HCT116 (cell line): ENCODE measurements around the gene CNN1.

ENCODE experiments used
- CEBPB ChIP-seq: IDR thresholded peaks from 2 replicates; pipeline ENCODE4 v1.6.1; 2012; ENCODE audit warnings: low read depth
- CTCF ChIP-seq, 3 experiments: fragments of 200-600 bp in 1 of 3; sonication (generic) in 1 of 3; IDR thresholded peaks in 2 of 3; conservative IDR thresholded peaks in 1 of 3; 2 replicates each; pipeline ENCODE4 v1.5.1; 2012 to 2017; ENCODE audit warnings: low read depth in 2 of 3, low read length in 2 of 3, antibody characterized with exemption in 1 of 3, borderline replicate concordance in 1 of 3, control low read depth in 1 of 3, mild to moderate bottlenecking in 1 of 3, mixed read lengths in 1 of 3, mixed run types in 1 of 3, moderate library complexity in 1 of 3; ENCODE audit not compliant: insufficient read depth in 1 of 3
- POLR2A ChIP-seq: IDR thresholded peaks from 2 replicates; pipeline ENCODE4 v1.7.0; 2011; ENCODE audit warnings: borderline replicate concordance; ENCODE audit not compliant: insufficient read depth, insufficient read length; ENCODE audit errors: extremely low read depth
- RAD21 ChIP-seq: IDR thresholded peaks from 2 replicates; pipeline ENCODE4 v1.6.1; 2012; ENCODE audit warnings: low read depth, mild to moderate bottlenecking
- SP1 ChIP-seq: IDR thresholded peaks from 2 replicates; pipeline ENCODE4 v1.6.1; 2012; ENCODE audit warnings: low read depth
- YY1 ChIP-seq: IDR thresholded peaks from 2 replicates; pipeline ENCODE4 v1.6.1; 2011; ENCODE audit warnings: low read length, low read depth, moderate library complexity, mild to moderate bottlenecking; ENCODE audit not compliant: insufficient replicate concordance; ENCODE audit errors: extremely low read depth
- TF ChIP-seq, protein P1 (sequence below): IDR thresholded peaks from 2 replicates; pipeline ENCODE4 v1.6.1; 2011; ENCODE audit warnings: mild to moderate bottlenecking, low read length, moderate library complexity; ENCODE audit not compliant: insufficient replicate concordance; ENCODE audit errors: extremely low read depth
- TF ChIP-seq, protein P2 (sequence below): IDR thresholded peaks from 2 replicates; pipeline ENCODE4 v1.6.1; 2012; ENCODE audit warnings: low read depth

GRCh38 chr19:11541238-11541637, 2.6 kb downstream of the CNN1 start:
- TF ChIP-seq, protein P1, sequence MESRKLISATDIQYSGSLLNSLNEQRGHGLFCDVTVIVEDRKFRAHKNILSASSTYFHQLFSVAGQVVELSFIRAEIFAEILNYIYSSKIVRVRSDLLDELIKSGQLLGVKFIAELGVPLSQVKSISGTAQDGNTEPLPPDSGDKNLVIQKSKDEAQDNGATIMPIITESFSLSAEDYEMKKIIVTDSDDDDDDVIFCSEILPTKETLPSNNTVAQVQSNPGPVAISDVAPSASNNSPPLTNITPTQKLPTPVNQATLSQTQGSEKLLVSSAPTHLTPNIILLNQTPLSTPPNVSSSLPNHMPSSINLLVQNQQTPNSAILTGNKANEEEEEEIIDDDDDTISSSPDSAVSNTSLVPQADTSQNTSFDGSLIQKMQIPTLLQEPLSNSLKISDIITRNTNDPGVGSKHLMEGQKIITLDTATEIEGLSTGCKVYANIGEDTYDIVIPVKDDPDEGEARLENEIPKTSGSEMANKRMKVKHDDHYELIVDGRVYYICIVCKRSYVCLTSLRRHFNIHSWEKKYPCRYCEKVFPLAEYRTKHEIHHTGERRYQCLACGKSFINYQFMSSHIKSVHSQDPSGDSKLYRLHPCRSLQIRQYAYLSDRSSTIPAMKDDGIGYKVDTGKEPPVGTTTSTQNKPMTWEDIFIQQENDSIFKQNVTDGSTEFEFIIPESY, result no peak
- no peak for TF ChIP-seq SP1
- no peak for TF ChIP-seq CTCF (IDR thresholded peaks at IDR 0.05 in 2 of 3, conservative IDR thresholded peaks at IDR 0.05 in 1 of 3; ENCODE audit: borderline replicate concordance in 1 of 3, insufficient read depth in 1 of 3, low read depth in 2 of 3, low read length in 2 of 3)
- TF ChIP-seq POLR2A, result no peak
- no peak for TF ChIP-seq CEBPB
- TF ChIP-seq, protein P2, sequence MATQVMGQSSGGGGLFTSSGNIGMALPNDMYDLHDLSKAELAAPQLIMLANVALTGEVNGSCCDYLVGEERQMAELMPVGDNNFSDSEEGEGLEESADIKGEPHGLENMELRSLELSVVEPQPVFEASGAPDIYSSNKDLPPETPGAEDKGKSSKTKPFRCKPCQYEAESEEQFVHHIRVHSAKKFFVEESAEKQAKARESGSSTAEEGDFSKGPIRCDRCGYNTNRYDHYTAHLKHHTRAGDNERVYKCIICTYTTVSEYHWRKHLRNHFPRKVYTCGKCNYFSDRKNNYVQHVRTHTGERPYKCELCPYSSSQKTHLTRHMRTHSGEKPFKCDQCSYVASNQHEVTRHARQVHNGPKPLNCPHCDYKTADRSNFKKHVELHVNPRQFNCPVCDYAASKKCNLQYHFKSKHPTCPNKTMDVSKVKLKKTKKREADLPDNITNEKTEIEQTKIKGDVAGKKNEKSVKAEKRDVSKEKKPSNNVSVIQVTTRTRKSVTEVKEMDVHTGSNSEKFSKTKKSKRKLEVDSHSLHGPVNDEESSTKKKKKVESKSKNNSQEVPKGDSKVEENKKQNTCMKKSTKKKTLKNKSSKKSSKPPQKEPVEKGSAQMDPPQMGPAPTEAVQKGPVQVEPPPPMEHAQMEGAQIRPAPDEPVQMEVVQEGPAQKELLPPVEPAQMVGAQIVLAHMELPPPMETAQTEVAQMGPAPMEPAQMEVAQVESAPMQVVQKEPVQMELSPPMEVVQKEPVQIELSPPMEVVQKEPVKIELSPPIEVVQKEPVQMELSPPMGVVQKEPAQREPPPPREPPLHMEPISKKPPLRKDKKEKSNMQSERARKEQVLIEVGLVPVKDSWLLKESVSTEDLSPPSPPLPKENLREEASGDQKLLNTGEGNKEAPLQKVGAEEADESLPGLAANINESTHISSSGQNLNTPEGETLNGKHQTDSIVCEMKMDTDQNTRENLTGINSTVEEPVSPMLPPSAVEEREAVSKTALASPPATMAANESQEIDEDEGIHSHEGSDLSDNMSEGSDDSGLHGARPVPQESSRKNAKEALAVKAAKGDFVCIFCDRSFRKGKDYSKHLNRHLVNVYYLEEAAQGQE, result no peak
- no peak for TF ChIP-seq YY1
- TF ChIP-seq RAD21, result no peak
